Hepatocyte (in vitro differentiated cells): ENCODE results near the gene NXNL1. TPM values are rescaled to one million over a fixed set of nuclear protein-coding genes. Genes with fewer than 3 reads are reported as not detected.

Experiments used
- DNase-seq: peaks from one replicate; pipeline ENCODE4 v3.0.0-alpha.2; 2016; ENCODE audit warnings: low spot score
- H2AFZ ChIP-seq: fragments of 200-600 bp; sonication (generic); 2 replicates; pipeline ENCODE4 v1.6.0; 2016; ENCODE audit warnings: antibody characterized with exemption, mild to moderate bottlenecking
- H3K27ac ChIP-seq: fragments of 200-600 bp; sonication (generic); 2 replicates; pipeline ENCODE4 v1.5.1; 2016; ENCODE audit warnings: mild to moderate bottlenecking
- H3K27me3 ChIP-seq: fragments of 200-600 bp; sonication (generic); 2 replicates; pipeline ENCODE4 v1.6.1; 2016
- H3K36me3 ChIP-seq: fragments of 200-600 bp; sonication (generic); replicated peaks from 2 replicates; pipeline ENCODE4 v1.5.1; 2016; ENCODE audit warnings: low read depth; ENCODE audit not compliant: insufficient read depth
- H3K4me1 ChIP-seq: fragments of 200-600 bp; sonication (generic); 2 replicates; pipeline ENCODE4 v1.5.1; 2016; ENCODE audit warnings: mild to moderate bottlenecking, moderate library complexity; ENCODE audit not compliant: insufficient read depth
- H3K4me2 ChIP-seq: fragments of 200-600 bp; sonication (generic); 2 replicates; pipeline ENCODE4 v1.6.0; 2016
- H3K4me3 ChIP-seq: fragments of 200-600 bp; sonication (generic); 2 replicates; pipeline ENCODE4 v1.5.1; 2016; ENCODE audit warnings: mild to moderate bottlenecking
- H3K79me2 ChIP-seq: fragments of 200-600 bp; sonication (generic); 2 replicates; pipeline ENCODE4 v1.6.0; 2017; ENCODE audit warnings: mild to moderate bottlenecking
- H3K9me2 ChIP-seq: fragments of 200-600 bp; sonication (generic); replicated peaks from 2 replicates; pipeline ENCODE4 v1.6.0; 2017; ENCODE audit warnings: mild to moderate bottlenecking; ENCODE audit not compliant: insufficient read depth
- H3K9me3 ChIP-seq: fragments of 200-600 bp; sonication (generic); 2 replicates; pipeline ENCODE4 v1.5.1; 2016; ENCODE audit warnings: low read depth, mild to moderate bottlenecking
- H4K20me1 ChIP-seq: fragments of 200-600 bp; sonication (generic); 2 replicates; pipeline ENCODE4 v1.6.0; 2016; ENCODE audit warnings: mild to moderate bottlenecking; ENCODE audit not compliant: insufficient read depth, poor library complexity, severe bottlenecking
- EZH2 ChIP-seq: fragments of 200-600 bp; sonication (generic); IDR thresholded peaks from 2 replicates; pipeline ENCODE4 v1.6.1; 2016; ENCODE audit warnings: antibody characterized with exemption, mild to moderate bottlenecking, borderline replicate concordance
- EZH2phosphoT487 ChIP-seq: fragments of 200-600 bp; sonication (generic); IDR thresholded peaks from one replicate; pipeline ENCODE4 v1.6.1; 2018; ENCODE audit warnings: antibody characterized with exemption, mild to moderate bottlenecking, low read depth, moderate library complexity; ENCODE audit not compliant: unreplicated experiment, severe bottlenecking
- WGBS: methylation state at CpG from one replicate; pipeline ENCODE4 v1.1.6; 2016; ENCODE audit warnings: low lambda C conversion rate; ENCODE audit errors: missing lambda C conversion rate; 5-methylcytosine and 5-hydroxymethylcytosine counted together
- polyA plus RNA-seq: library from polyadenylated mRNA; unstranded; fragments of >200 nt; fragmentation: Nextera tagmentation; extraction: Ambion mirVana; gene quantifications from 2 replicates; pipeline ENCODE4 v1.2.1, GENCODE V29; 2016
- total RNA-seq: library from RNA; depleted of rRNA; stranded (reverse); fragments of >200 nt; gene quantifications from 2 replicates; pipeline ENCODE4 v1.2.3, GENCODE V29; 2014
- TF ChIP-seq, protein P1 (sequence below): fragments of 200-600 bp; sonication (generic); IDR thresholded peaks from 2 replicates; pipeline ENCODE4 v1.5.1; 2016; ENCODE audit warnings: antibody characterized with exemption, mild to moderate bottlenecking; ENCODE audit not compliant: poor library complexity

Gene NXNL1
- total and polyA plus RNA-seq, 2 experiments from 2014 or later: not detected

DNA sequence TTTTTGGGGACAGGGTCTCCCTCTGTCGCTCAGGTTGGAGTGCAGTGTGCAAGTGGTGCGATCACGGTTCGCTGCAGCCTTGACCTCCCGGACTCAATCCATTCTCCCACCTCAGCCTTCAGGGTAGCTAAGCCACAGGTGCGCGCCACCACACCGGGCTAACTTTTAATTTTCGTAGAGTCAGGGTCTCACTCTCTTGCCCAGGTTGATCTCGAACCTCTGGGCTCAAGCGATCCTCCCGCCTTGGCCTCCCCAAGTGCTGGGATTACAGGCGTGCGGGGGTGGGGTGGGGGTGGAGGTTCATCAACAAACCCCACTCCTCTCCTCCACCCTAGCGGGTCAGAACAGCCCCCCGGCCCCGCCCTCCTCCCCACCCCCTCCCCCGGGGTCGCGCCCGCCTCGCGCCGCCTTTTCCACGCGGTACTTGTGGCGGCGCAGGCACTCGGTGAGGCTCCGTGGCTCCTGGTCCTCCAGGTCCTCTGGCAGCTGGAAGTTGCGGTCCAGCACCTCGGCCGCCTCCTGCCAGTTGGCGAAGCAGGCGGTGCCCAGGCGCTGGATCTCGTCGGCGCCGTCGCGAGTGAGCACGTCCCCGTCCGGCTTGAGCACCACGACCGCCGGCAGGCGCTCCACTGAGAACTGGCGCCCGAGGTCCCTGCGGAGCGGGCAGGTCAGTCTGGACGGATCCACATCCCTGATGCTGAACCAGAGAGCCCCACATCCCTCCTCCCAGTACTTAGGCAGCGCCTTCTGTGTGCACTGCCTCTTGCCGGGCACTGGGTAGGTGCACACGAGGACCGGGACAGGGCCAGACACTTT, 5.2 kb downstream of the NXNL1 start:
- Histone ChIP-seq H3K27ac (no peak overlapping the region), H3K36me3 (no peaks in the 10 kb centered on the region), H3K4me3 (no peak overlapping the region), H3K9me2 (no peaks in the 10 kb centered on the region), H3K27me3 (peaks cover 29% of the 10 kb centered on the region), H3K79me2 (no peaks in the 10 kb centered on the region), H3K4me1 (no peaks in the 10 kb centered on the region), H2AFZ (no peak overlapping the region), H3K4me2 (no peak overlapping the region), H4K20me1 (no peaks in the 10 kb centered on the region), H3K9me3 (no peaks in the 10 kb centered on the region)
- no peak for DNase-seq
- TF ChIP-seq EZH2phosphoT487 (no peak), EZH2 (peak; percentile 49)
- 37% methylated on average over 41 of the region's 58 CpGs for WGBS

DNA sequence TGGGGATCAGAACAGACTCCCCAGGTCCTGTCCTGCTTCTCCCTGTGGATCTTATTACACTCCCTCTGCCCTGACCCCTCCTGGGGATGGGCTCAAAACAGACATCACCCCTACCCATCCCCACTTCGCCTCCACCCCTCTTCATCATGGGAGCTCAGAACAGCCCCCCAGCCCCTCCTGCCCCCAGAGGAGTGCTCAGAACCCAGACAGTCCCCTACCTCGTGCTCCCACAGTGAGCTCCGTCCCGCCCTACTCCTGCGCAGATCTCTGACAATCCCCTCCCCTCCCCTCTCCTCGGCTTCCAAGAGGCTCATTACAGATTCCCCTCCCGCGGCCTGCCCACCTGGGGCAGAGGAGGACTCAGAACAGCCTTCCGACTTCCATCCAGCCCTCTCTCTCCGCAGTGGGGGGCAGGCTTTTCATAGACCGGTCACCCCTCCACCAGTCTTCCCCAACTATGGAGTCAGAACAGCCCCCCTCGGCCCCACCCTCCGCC, 6.1 kb downstream of the NXNL1 start:
- Histone ChIP-seq H3K27me3 (peaks cover 29% of the 10 kb centered on the region), H3K36me3 (no peaks in the 10 kb centered on the region)
- WGBS: 6% methylated on average over 11 of the region's 13 CpGs

DNA sequence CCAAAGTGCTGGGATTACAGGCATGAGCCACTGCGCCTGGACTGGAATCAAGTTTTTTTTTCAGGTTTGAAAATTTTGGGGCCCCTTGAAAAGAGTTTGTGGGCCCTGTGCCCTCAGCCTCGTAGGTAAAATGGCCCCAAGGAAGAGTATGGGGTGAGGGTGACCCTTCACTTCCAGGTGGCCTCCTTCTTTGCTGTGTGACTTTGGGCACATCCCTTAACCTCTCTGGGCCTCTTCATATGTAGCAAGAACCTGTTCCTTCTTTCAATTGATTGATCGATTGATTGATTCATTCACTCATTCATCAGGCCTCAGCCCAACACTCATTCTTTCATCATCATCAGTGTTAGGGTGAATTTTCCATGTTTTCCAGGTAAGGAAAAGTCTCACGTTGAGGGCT, 8.9 kb downstream of the NXNL1 start:
- H4K20me1 ChIP-seq: no peaks in the 10 kb centered on the region
- H3K79me2 ChIP-seq: no peaks in the 10 kb centered on the region
- no peak for TF ChIP-seq EZH2
- no peak for TF ChIP-seq EZH2phosphoT487
- TF ChIP-seq, protein P1, sequence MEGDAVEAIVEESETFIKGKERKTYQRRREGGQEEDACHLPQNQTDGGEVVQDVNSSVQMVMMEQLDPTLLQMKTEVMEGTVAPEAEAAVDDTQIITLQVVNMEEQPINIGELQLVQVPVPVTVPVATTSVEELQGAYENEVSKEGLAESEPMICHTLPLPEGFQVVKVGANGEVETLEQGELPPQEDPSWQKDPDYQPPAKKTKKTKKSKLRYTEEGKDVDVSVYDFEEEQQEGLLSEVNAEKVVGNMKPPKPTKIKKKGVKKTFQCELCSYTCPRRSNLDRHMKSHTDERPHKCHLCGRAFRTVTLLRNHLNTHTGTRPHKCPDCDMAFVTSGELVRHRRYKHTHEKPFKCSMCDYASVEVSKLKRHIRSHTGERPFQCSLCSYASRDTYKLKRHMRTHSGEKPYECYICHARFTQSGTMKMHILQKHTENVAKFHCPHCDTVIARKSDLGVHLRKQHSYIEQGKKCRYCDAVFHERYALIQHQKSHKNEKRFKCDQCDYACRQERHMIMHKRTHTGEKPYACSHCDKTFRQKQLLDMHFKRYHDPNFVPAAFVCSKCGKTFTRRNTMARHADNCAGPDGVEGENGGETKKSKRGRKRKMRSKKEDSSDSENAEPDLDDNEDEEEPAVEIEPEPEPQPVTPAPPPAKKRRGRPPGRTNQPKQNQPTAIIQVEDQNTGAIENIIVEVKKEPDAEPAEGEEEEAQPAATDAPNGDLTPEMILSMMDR: no peak
- no peak overlapping the region for H3K4me2 ChIP-seq
- H3K9me2 ChIP-seq: no peaks in the 10 kb centered on the region
- H3K27me3 ChIP-seq: peaks cover 23% of the 10 kb centered on the region
- no peak for DNase-seq
- 93% methylated on average over 4 of the region's 4 CpGs for WGBS
- no peaks in the 10 kb centered on the region for H3K9me3 ChIP-seq
- no peak overlapping the region for H3K27ac ChIP-seq
- no peak overlapping the region for H3K4me3 ChIP-seq
- H3K4me1 ChIP-seq: no peaks in the 10 kb centered on the region
- H3K36me3 ChIP-seq: no peaks in the 10 kb centered on the region
- H2AFZ ChIP-seq: no peak overlapping the region

More for the DNA sequence above, 6.1 kb downstream of the NXNL1 start:
- H3K4me3 ChIP-seq: no peak overlapping the region
- TF ChIP-seq, protein P1: no peak
- TF ChIP-seq EZH2: peak; percentile 15
- no peak for DNase-seq
- H3K9me3 ChIP-seq: no peaks in the 10 kb centered on the region
- H2AFZ ChIP-seq: no peak overlapping the region
- no peaks in the 10 kb centered on the region for H3K9me2 ChIP-seq
- no peaks in the 10 kb centered on the region for H4K20me1 ChIP-seq
- no peaks in the 10 kb centered on the region for H3K4me1 ChIP-seq
- no peak overlapping the region for H3K27ac ChIP-seq
- H3K79me2 ChIP-seq: no peaks in the 10 kb centered on the region
- no peak overlapping the region for H3K4me2 ChIP-seq

DNA sequence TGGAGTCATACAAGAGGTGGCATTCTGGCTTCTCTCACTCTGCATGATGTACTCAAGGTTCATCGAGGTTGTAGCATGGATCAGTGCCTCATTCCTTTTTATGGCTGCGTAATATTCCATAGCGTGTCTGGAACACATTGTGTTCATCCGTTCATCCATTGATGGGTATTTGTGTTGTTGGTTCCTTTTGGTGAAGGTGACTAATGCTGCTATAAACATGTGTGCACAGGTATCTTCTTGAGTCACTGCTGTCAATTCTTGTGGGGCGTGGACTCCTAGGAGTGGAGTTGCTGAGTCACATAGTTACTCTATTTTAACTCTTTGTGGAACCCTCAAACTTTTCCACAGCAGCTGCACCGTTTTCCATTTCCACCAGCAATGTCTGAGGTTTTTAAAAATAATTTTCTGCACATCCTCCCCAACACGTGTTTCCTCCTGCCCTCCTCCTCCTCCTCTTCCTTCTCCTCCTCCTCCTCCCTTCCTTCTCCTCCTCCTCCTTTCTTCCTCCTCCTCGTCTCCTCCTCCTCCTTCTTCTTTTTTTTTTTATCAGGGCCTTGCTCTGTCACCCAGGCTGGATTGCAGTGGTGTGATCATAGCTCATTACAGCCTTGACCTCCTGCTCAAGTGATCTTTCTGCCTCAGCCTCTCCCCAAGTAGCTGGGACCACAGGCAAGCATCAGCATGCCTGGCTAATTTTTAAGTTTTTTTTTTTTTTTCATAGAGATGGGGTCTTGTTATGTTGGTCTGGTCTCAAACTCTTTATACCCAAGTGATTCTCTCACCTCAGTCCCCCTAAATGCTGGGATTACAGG, 10.3 kb downstream of the NXNL1 start:
- peak; percentile 55 for DNase-seq
- H3K79me2 ChIP-seq: no peaks in the 10 kb centered on the region
- peaks cover 11% of the 10 kb centered on the region for H3K27me3 ChIP-seq
- WGBS: 74% methylated on average over 7 of the region's 8 CpGs
- H3K9me2 ChIP-seq: no peaks in the 10 kb centered on the region
- no peak overlapping the region for H3K4me2 ChIP-seq
- H3K4me1 ChIP-seq: no peaks in the 10 kb centered on the region
- no peak overlapping the region for H2AFZ ChIP-seq
- no peaks in the 10 kb centered on the region for H3K9me3 ChIP-seq
- TF ChIP-seq EZH2 (no peak), EZH2phosphoT487 (no peak)
- TF ChIP-seq, protein P1: no peak
- H3K4me3 ChIP-seq: no peak overlapping the region
- H3K36me3 ChIP-seq: no peaks in the 10 kb centered on the region
- no peaks in the 10 kb centered on the region for H4K20me1 ChIP-seq
- H3K27ac ChIP-seq: no peak overlapping the region
